Endothelial cell of umbilical vein (primary cell): ENCODE measurements around the gene GEN1. TPM values are rescaled to one million over a fixed set of nuclear protein-coding genes. Genes with fewer than 3 reads are reported as not detected.

Source experiments
- BruUV-seq: library from RNA; stranded (reverse); fragments of 400-500 nt; replicated peaks from 2 replicates; lab custom pipeline; 2021; lab: Mats Ljungman, UMichigan
- CTCF ChIA-PET: fragments of 300-600, 350-600 bp; sonication (Branson Sonifier 250); formaldehyde crosslinking; loops from one replicate; lab custom pipeline; 2021; ENCODE audit warnings: antibody characterized with exemption, inconsistent platforms; lab: Charles Lee
- POLR2A ChIA-PET: fragments of 300-600, 350-600 bp; sonication (Branson Sonifier 250); formaldehyde crosslinking; loops from one replicate; lab custom pipeline; 2021; ENCODE audit warnings: antibody characterized with exemption, inconsistent platforms; lab: Charles Lee
- DNase-seq: peaks from one replicate; pipeline ENCODE4 v3.0.0-alpha.2; 2011; ENCODE audit warnings: low read depth, low spot score
- FAIRE-seq: peaks from 2 replicates; lab custom pipeline; 2011; peaks lifted over from hg19 to GRCh38; lab: Jason Lieb, UNC
- H2AFZ ChIP-seq: 2 replicates; pipeline ENCODE4 v1.6.0; 2012; ENCODE audit warnings: low read depth, low read length, control low read depth, inconsistent platforms
- H3K27ac ChIP-seq: 2 replicates; pipeline ENCODE4 v1.5.1; 2011; ENCODE audit warnings: low read depth, mild to moderate bottlenecking, control low read depth, low read length, moderate library complexity; ENCODE audit not compliant: insufficient read depth
- H3K27me3 ChIP-seq, 2 experiments: 2 replicates each; pipeline versions ENCODE4 v1.6.0 to v1.6.1; 2011; ENCODE audit warnings: low read length in 2 of 2, mixed read lengths in 1 of 2; ENCODE audit not compliant: control insufficient read depth in 2 of 2, insufficient read depth in 2 of 2
- H3K36me3 ChIP-seq, 2 experiments: 2 replicates in 1 of 2; 3 replicates in 1 of 2; pipeline ENCODE4 v1.5.1; 2011; ENCODE audit warnings: low read length in 2 of 2, mild to moderate bottlenecking in 1 of 2, moderate library complexity in 1 of 2; ENCODE audit not compliant: control insufficient read depth in 2 of 2, insufficient read depth in 2 of 2; ENCODE audit errors: extremely low read depth in 1 of 2
- H3K4me1 ChIP-seq: 3 replicates; pipeline ENCODE4 v1.5.1; 2011; ENCODE audit warnings: mild to moderate bottlenecking, low read length; ENCODE audit not compliant: control insufficient read depth, insufficient read depth; ENCODE audit errors: extremely low read depth
- H3K4me2 ChIP-seq: 2 replicates; pipeline ENCODE4 v1.6.1; 2011; ENCODE audit warnings: low read length, control low read depth, mixed read lengths; ENCODE audit not compliant: insufficient read depth
- H3K4me3 ChIP-seq, 3 experiments: fragments of 200-600 bp in 1 of 3; sonication (generic), shearing (Covaris generic) in 1 of 3; replicated peaks in 1 of 3; 2 replicates each; pipeline ENCODE4 v1.5.1; 2011 to 2016; ENCODE audit warnings: control low read depth in 3 of 3, low read length in 3 of 3, mild to moderate bottlenecking in 2 of 3, inconsistent platforms in 1 of 3, low read depth in 1 of 3, moderate library complexity in 1 of 3; ENCODE audit not compliant: insufficient read depth in 1 of 3
- H3K79me2 ChIP-seq: 2 replicates; pipeline ENCODE4 v1.6.0; 2012; ENCODE audit warnings: low read length, inconsistent platforms; ENCODE audit not compliant: control insufficient read depth, insufficient read depth
- H3K9ac ChIP-seq: replicated peaks from 2 replicates; pipeline ENCODE3; 2011; ENCODE audit warnings: low read length, control low read depth; ENCODE audit not compliant: insufficient read depth; ENCODE audit errors: extremely low read depth
- H3K9me1 ChIP-seq: replicated peaks from 3 replicates; pipeline ENCODE4 v1.6.0; 2011; ENCODE audit warnings: mild to moderate bottlenecking, low read length; ENCODE audit not compliant: control insufficient read depth, insufficient read depth; ENCODE audit errors: extremely low read depth
- H3K9me3 ChIP-seq: replicated peaks from 2 replicates; pipeline ENCODE4 v1.5.1; 2012; ENCODE audit warnings: low read length, inconsistent platforms; ENCODE audit not compliant: control insufficient read depth, insufficient read depth
- H4K20me1 ChIP-seq: replicated peaks from 2 replicates; pipeline ENCODE3; 2011; ENCODE audit warnings: mild to moderate bottlenecking, low read length; ENCODE audit not compliant: control insufficient read depth, insufficient read depth; ENCODE audit errors: extremely low read depth
- CTCF ChIP-seq, 2 donors: IDR thresholded peaks; 1 replicate in 1 of 2; 2 replicates in 1 of 2; pipeline ENCODE4 v1.5.1; 2011; ENCODE audit warnings: low read length in 2 of 2, mild to moderate bottlenecking in 2 of 2, moderate library complexity in 2 of 2, control low read depth in 1 of 2, inconsistent platforms in 1 of 2, low read depth in 1 of 2; ENCODE audit not compliant: insufficient read depth in 1 of 2; ENCODE audit errors: extremely low read depth in 1 of 2
- FOS ChIP-seq: IDR thresholded peaks from 2 replicates; pipeline ENCODE4 v1.6.1; 2011; ENCODE audit warnings: mild to moderate bottlenecking, low read length, moderate library complexity, borderline replicate concordance; ENCODE audit not compliant: insufficient read depth
- MYC ChIP-seq: IDR thresholded peaks from one replicate; pipeline ENCODE4 v1.6.1; 2011; ENCODE audit warnings: mild to moderate bottlenecking, low read depth, low read length
- POLR2A ChIP-seq: IDR thresholded peaks from 2 replicates; pipeline ENCODE4 v1.6.1; 2012; ENCODE audit warnings: low read depth, mild to moderate bottlenecking, control low read depth, low read length
- dilution Hi-C: fragments of 300-500 bp; cut with MboI; formaldehyde crosslinking; loops from one replicate; pipeline ENCODE4 v1.15.0; 2019; ENCODE audit warnings: low sequenced_read_pairs; ENCODE audit not compliant: extremely low pct_ligation_motif_present
- intact Hi-C: fragments of 100-400 bp; cut with micrococcal nuclease; formaldehyde crosslinking; loops from one replicate; pipeline ENCODE4 v1.10.0; 2022
- polyA plus RNA-seq, 4 experiments: library from polyadenylated mRNA; depleted of rRNA in 3 of 4; stranded (reverse) in 3 of 4; unstranded in 1 of 4; fragments of >200 nt; gene quantifications; 2 replicates each; pipeline versions ENCODE4 v1.2.1 to v1.2.3, GENCODE V29; 2011 to 2012; ENCODE audit warnings: missing spikeins in 1 of 4
- total RNA-seq: library from RNA; stranded (reverse); gene quantifications from 2 replicates; pipeline ENCODE4 v1.2.3, GENCODE V29; 2021

Gene GEN1
- total and polyA plus RNA-seq, 2 donors (not counting 3 experiments of a cell fraction or from before 2014, with no cell fraction given), result 8.1 to 29.6 TPM

- Histone ChIP-seq H2AFZ (no peak overlapping the region), H3K27me3 (peaks cover 5 to 11% of the 10 kb centered on the region in 2 experiments), H3K9me3 (no peaks in the 10 kb centered on the region), H3K9ac (no peak overlapping the region), H3K79me2 (no peaks in the 10 kb centered on the region), H3K4me2 (no peak overlapping the region), H3K4me1 (no peaks in the 10 kb centered on the region), H4K20me1 (no peaks in the 10 kb centered on the region), H3K36me3 (no peaks in the 10 kb centered on the region), H3K9me1 (no peaks in the 10 kb centered on the region), H3K27ac (no peak overlapping the region), H3K4me3 (no peak overlapping the region)
- TF ChIP-seq CTCF (IDR thresholded peaks at IDR 0.05; ENCODE audit: extremely low read depth in 1 of 2, insufficient read depth in 1 of 2, low read depth in 1 of 2, low read length in 2 of 2), result no peak
- TF ChIP-seq POLR2A, result no peak
- dilution Hi-C loops (no loop called here), intact Hi-C loops (no loop called here)
- CTCF ChIA-PET, result no interaction called here
- no peak for FAIRE-seq
- POLR2A ChIA-PET, result no interaction called here
- no peak for DNase-seq
- BruUV-seq, result no TSS peak
Observed at GRCh38 chr2:17805717-17806363, 51.9 kb downstream of the GEN1 start.

GRCh38 chr2:17813010-17813741 is 59.2 kb downstream of the GEN1 start:
- H2AFZ ChIP-seq, result no peak overlapping the region
- DNase-seq (no peak), FAIRE-seq (no peak)
- H3K4me1 ChIP-seq, result peaks cover 2% of the 10 kb centered on the region
- H4K20me1 ChIP-seq, result no peaks in the 10 kb centered on the region
- no peaks in the 10 kb centered on the region for H3K36me3 ChIP-seq
- CTCF ChIA-PET, result interaction anchor here (0.9 kb wide), 1 partner anchor 93 kb away, joined by 3 read pairs; no protein-coding TSS in a partner anchor
- H3K27me3 ChIP-seq, result peaks cover 0 to 1% of the 10 kb centered on the region in 2 experiments
- dilution Hi-C loops (no loop called here), intact Hi-C loops (no loop called here)
- no peak for TF ChIP-seq MYC
- TF ChIP-seq FOS, result no peak
- H3K27ac ChIP-seq, result no peak overlapping the region
- H3K9me1 ChIP-seq, result no peaks in the 10 kb centered on the region
- no peak overlapping the region for H3K4me2 ChIP-seq
- no peak overlapping the region for H3K4me3 ChIP-seq
- POLR2A ChIA-PET, result no interaction called here
- no peak overlapping the region for H3K9ac ChIP-seq
- no TSS peak for BruUV-seq
- H3K79me2 ChIP-seq, result no peaks in the 10 kb centered on the region
- H3K9me3 ChIP-seq, result no peaks in the 10 kb centered on the region
